Neutrophil (primary cell): ENCODE data around the gene ZMYND10.

Experiments used
- H3K27ac ChIP-seq: fragments of 200-600 bp; sonication (generic); 2 replicates; pipeline ENCODE4 v1.5.1; 2016; ENCODE audit warnings: mild to moderate bottlenecking, moderate library complexity
- H3K27me3 ChIP-seq: fragments of 200-600 bp; sonication (generic); 2 replicates; pipeline ENCODE4 v1.6.0; 2016; ENCODE audit warnings: mild to moderate bottlenecking
- H3K36me3 ChIP-seq: fragments of 200-600 bp; sonication (generic); 2 replicates; pipeline ENCODE4 v1.5.1; 2017
- H3K4me1 ChIP-seq, 2 experiments: fragments of 200-600 bp in 1 of 2; sonication (generic) in 1 of 2; 1 replicate in 1 of 2; 2 replicates in 1 of 2; pipeline versions ENCODE4 v1.5.1 to v1.6.1; 2013 to 2016; ENCODE audit warnings: low read depth in 1 of 2, low read length in 1 of 2, mild to moderate bottlenecking in 1 of 2, moderate library complexity in 1 of 2; ENCODE audit not compliant: control insufficient read depth in 1 of 2, insufficient read depth in 1 of 2
- H3K4me3 ChIP-seq, 2 experiments: fragments of 200-600 bp in 1 of 2; sonication (generic) in 1 of 2; 1 replicate in 1 of 2; 2 replicates in 1 of 2; pipeline ENCODE4 v1.5.1; 2013 to 2016; ENCODE audit warnings: low read depth in 1 of 2, low read length in 1 of 2, mild to moderate bottlenecking in 1 of 2, moderate library complexity in 1 of 2
- H3K9me3 ChIP-seq: fragments of 200-600 bp; sonication (generic); 2 replicates; pipeline ENCODE4 v1.5.1; 2016
- TF ChIP-seq, protein P1 (sequence below): fragments of 200-600 bp; sonication (generic); IDR thresholded peaks from 2 replicates; pipeline ENCODE4 v1.5.1; 2016; ENCODE audit warnings: antibody characterized with exemption

ZMYND10 gene

GRCh38 chr3:50354850-50355249 is 9.3 kb upstream of the ZMYND10 start:
- TF ChIP-seq, protein P1, sequence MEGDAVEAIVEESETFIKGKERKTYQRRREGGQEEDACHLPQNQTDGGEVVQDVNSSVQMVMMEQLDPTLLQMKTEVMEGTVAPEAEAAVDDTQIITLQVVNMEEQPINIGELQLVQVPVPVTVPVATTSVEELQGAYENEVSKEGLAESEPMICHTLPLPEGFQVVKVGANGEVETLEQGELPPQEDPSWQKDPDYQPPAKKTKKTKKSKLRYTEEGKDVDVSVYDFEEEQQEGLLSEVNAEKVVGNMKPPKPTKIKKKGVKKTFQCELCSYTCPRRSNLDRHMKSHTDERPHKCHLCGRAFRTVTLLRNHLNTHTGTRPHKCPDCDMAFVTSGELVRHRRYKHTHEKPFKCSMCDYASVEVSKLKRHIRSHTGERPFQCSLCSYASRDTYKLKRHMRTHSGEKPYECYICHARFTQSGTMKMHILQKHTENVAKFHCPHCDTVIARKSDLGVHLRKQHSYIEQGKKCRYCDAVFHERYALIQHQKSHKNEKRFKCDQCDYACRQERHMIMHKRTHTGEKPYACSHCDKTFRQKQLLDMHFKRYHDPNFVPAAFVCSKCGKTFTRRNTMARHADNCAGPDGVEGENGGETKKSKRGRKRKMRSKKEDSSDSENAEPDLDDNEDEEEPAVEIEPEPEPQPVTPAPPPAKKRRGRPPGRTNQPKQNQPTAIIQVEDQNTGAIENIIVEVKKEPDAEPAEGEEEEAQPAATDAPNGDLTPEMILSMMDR, result no peak

GRCh38 chr3:50354186-50354764 is 8.7 kb upstream of the ZMYND10 start:
- Histone ChIP-seq H3K9me3 (no peaks in the 10 kb centered on the region), H3K27ac (no peak overlapping the region), H3K4me1 (peaks cover 58 to 60% of the 10 kb centered on the region in 2 experiments), H3K36me3 (peaks cover 64% of the 10 kb centered on the region), H3K4me3 (no peak overlapping the region), H3K27me3 (no peaks in the 10 kb centered on the region)
- TF ChIP-seq, protein P1, result no peak

More at GRCh38 chr3:50354850-50355249, 9.3 kb upstream of the ZMYND10 start:
- H3K4me1 ChIP-seq, result peaks cover 57 to 58% of the 10 kb centered on the region in 2 experiments
- no peaks in the 10 kb centered on the region for H3K27me3 ChIP-seq
- H3K4me3 ChIP-seq, result no peak overlapping the region
- no peak overlapping the region for H3K27ac ChIP-seq
- peaks cover 64% of the 10 kb centered on the region for H3K36me3 ChIP-seq
- no peaks in the 10 kb centered on the region for H3K9me3 ChIP-seq

DNA sequence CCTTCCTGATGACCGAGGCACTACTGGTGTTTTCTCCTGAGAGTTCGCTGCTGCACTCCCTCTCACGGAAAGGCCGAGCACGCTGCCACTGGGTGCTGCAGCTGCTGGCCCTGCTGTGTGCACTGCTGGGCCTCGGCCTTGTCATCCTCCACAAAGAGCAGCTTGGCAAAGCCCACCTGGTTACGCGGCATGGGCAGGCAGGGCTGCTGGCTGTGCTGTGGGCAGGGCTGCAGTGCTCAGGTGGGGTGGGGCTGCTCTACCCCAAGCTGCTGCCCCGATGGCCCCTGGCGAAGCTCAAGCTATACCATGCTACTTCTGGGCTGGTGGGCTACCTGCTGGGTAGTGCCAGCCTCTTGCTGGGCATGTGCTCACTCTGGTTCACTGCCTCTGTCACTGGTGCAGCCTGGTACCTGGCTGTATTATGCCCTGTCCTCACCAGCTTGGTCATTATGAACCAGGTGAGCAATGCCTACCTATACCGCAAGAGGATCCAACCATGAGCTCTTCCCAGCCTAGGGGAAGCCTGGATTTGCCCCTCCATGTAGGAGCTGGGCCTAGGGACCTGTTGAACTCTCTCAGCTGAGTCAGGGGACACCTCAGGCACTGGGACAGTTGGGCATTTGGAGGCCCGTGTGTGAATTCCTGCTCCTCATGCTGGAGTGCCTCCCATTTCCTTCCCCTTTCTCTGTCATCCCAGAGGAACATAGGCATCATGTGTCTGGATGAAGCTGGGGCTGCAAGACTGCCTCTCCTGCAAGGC is 7.9 kb upstream of the ZMYND10 start:
- Histone ChIP-seq H3K4me1 (peaks cover 54 to 57% of the 10 kb centered on the region in 2 experiments), H3K4me3 (no peak overlapping the region), H3K36me3 (peaks cover 67% of the 10 kb centered on the region), H3K27me3 (no peaks in the 10 kb centered on the region), H3K9me3 (no peaks in the 10 kb centered on the region), H3K27ac (peak overlapping the region; percentile 43)
- TF ChIP-seq, protein P1, result no peak

GRCh38 chr3:50352781-50353180 is 7.2 kb upstream of the ZMYND10 start:
- Histone ChIP-seq H3K4me1 (peaks cover 47 to 51% of the 10 kb centered on the region in 2 experiments), H3K27me3 (no peaks in the 10 kb centered on the region), H3K9me3 (no peaks in the 10 kb centered on the region), H3K36me3 (peaks cover 66% of the 10 kb centered on the region), H3K4me3 (no peak overlapping the region), H3K27ac (peak overlapping the region; percentile 43)
- TF ChIP-seq, protein P1, result no peak

DNA sequence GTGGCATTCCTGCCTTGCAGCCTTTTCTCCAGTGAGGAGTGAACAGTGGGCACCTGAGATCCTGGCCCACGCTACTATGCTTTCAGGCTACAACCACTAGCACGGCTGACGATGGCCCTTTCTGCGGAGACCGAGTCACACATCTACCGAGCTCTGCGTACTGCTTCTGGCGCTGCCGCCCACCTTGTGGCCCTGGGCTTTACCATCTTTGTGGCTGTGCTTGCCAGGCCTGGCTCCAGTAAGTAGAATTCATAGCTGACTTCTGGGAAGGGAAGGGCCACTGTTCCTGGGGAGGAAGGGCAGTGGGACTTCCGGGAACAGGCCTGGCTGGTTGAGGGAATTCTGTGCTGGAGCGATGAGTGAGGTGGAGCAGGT is 5.8 kb upstream of the ZMYND10 start:
- H3K27me3 ChIP-seq, result no peaks in the 10 kb centered on the region
- peak overlapping the region; percentile 84 to 85 for H3K4me3 ChIP-seq
- H3K9me3 ChIP-seq, result no peaks in the 10 kb centered on the region
- peaks cover 57% of the 10 kb centered on the region for H3K36me3 ChIP-seq
- H3K27ac ChIP-seq, result peak overlapping the region; percentile 94
- peaks cover 33 to 36% of the 10 kb centered on the region in 2 experiments for H3K4me1 ChIP-seq
- TF ChIP-seq, protein P1, result no peak
